GM21381 (cell line): Measurements from ENCODE around the gene GPRC5D.

Experiments used
- ATAC-seq: cut with Tn5 transposase; IDR thresholded peaks from one replicate; pipeline ENCODE4 v1.9.1; 2021; ENCODE audit warnings: mild to moderate bottlenecking, moderate library complexity; ENCODE audit not compliant: unreplicated experiment

GPRC5D gene

DNA sequence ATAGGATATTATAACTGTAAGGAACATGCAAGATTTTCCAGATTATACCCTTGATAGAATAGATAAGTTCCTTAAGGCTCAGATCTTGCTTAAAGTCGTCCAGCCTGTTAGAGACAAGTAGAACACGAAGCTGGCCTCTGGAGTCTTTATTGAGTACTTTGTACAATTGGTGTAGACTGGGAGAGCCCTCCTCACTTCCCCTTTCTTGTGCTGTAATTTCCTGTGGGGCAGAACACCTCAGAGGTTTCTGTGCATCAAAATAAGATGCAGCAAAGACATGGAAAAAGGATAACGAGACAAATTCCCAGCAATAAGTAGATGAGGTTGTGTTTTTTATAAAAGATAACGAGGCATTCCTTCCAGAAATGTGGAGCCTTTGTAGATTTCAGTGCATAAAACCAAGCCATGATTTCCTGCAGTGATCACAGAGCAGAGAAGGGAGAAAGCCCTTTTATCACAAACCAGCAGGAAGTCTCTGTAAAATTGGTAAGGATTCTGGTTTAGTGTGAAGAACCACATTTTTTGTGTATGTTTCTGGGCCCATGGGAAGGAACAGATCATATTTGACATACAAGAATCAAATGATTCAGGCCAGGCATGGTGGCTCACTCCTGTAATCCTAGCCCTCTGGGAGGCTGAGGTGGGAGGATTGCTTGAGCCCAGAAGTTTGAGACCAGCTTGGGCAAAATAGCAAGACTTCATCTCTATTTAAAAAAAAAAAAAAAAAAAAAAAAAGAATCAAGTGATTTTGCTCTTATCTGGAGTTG is 42.6 kb downstream of the GPRC5D start:
- no peak for ATAC-seq

DNA sequence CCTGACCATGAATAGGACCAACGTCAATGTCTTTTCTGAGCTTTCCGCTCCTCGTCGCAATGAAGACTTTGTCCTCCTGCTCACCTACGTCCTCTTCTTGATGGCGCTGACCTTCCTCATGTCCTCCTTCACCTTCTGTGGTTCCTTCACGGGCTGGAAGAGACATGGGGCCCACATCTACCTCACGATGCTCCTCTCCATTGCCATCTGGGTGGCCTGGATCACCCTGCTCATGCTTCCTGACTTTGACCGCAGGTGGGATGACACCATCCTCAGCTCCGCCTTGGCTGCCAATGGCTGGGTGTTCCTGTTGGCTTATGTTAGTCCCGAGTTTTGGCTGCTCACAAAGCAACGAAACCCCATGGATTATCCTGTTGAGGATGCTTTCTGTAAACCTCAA is 43.3 kb downstream of the GPRC5D start:
- no peak for ATAC-seq

DNA sequence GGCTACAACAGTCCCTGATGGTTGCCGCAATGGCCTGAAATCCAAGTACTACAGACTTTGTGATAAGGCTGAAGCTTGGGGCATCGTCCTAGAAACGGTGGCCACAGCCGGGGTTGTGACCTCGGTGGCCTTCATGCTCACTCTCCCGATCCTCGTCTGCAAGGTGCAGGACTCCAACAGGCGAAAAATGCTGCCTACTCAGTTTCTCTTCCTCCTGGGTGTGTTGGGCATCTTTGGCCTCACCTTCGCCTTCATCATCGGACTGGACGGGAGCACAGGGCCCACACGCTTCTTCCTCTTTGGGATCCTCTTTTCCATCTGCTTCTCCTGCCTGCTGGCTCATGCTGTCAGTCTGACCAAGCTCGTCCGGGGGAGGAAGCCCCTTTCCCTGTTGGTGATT is 43.7 kb downstream of the GPRC5D start:
- no peak for ATAC-seq

DNA sequence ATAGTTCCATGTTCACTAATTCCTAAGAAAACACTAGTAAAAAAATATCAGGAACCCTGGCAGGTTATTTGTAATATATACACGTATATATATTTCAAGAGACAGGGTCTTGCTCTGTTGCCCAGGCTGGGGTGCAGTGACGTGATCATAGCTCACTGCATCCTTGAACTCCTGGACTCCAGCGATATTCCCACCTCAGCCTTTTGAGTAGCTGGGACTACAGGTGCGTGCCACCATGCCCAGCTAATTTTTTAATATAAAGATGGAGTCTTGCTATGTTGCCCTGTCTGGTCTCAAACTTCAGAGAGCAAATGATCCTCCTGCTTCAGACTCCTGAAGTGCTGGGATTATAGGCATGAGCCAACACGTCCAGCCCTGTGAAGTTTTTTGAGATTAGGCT is 44.4 kb downstream of the GPRC5D start:
- ATAC-seq, result no peak

DNA sequence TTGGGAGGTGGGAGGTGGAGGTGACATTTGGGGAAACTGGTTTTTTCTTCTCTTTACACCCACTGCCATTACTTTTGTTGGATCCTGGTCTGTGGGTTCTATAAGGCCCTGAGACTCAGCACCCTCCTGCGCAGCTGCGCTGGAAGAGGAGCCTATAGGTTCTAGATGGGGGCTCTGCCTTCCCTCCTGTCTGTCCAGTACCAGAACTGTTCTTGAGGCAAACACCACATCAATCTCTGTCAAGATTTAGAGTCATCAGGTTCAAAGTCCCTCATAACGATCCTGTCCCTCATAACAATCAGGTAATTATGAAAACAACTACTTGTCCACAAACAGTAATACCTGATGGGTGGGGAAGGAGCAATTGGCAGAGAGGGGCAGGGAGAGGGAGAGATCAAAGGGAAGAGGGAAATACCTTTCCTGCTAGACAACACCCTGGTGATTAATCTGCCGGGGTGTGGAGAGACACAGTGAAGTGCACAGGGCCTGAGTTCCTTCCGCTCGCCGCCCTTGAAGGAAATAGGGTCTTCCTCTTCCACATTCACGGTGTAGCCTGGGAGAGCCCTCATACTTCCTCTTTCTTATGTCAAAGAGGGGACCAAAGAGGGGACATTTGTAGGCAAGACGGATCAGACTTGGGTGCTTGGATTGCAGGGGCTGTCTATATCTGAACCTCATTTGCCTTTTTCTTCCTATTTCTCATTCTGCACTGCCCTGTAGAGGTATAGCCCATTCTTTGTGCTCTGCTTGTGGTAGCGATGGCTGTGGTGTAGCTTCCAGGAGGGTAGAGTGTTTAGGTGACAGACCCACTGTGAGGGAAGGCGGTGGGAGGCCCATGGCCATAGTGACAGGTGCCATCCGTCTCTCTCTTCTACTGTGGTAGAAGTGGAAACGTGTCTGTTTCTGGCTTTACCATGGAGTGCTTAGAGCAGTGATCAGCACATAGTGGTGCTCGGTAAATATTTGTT is 48.0 kb downstream of the GPRC5D start:
- ATAC-seq, result no peak

DNA sequence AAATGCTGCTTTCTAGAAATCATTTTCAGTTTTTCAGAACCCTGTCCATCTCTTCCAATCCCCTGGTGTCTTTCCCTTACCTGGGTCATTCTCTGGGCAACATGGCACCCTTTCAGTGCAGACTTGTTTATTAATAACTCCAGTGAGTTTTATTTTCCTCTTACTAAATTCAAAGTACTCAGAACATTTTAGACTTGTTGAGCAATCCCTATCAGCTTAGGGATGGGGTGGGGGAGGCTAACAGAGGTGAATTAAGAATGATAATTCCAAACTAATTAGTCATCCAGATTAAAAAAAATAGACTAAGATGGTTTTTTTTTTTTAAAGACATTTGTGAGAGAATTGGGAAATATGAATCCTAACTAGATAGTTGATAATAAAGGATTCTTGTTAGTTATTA is 49.9 kb downstream of the GPRC5D start:
- no peak for ATAC-seq

DNA sequence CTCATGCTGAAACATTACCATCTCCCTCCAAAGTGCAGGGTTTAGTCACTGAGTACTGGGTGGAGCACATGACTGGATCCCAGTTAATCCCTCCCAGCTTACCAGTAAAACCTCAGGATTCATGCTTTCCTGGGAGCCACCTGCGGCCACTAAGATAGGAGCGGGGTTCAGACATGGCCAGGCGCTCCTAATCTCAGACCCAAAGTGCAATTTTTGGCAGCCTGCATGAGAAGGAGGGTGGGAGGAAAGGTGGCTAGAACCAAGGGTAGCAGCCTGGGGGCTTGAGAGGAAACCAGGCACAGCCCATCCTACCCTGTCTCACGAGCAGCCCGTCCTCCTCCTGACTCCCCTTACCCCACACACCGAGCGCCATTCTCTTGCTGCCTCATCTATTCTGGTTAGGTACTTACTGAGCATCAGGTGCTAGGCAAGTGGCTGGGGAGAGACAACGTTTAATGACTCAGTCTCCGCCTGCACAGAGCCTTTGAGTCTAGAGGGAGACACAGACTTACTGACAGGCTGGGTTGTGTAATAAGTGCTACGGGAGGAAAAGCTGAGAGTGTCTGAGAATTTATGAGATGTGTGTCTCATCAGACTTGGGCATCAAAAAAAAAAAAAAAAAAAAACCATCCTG is 50.7 kb downstream of the GPRC5D start:
- ATAC-seq, result no peak

DNA sequence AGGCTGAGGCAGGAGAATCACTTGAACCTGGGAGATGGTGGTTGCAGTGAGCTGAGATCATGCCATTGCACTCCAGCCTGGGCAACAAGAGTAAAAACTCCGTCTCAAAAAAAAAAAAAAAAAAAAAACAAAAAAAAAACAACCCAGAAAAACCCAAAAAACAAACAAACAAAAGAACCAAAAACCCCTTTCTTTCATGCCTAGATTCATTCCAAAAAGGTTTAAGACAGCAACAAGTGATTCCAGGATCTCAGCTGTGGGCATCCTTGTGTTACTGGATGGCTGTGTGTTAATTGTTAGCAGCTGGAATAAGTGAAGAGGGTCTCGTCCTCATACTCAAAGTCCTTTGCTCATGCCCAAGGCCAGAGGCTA is 51.2 kb downstream of the GPRC5D start:
- ATAC-seq, result no peak

DNA sequence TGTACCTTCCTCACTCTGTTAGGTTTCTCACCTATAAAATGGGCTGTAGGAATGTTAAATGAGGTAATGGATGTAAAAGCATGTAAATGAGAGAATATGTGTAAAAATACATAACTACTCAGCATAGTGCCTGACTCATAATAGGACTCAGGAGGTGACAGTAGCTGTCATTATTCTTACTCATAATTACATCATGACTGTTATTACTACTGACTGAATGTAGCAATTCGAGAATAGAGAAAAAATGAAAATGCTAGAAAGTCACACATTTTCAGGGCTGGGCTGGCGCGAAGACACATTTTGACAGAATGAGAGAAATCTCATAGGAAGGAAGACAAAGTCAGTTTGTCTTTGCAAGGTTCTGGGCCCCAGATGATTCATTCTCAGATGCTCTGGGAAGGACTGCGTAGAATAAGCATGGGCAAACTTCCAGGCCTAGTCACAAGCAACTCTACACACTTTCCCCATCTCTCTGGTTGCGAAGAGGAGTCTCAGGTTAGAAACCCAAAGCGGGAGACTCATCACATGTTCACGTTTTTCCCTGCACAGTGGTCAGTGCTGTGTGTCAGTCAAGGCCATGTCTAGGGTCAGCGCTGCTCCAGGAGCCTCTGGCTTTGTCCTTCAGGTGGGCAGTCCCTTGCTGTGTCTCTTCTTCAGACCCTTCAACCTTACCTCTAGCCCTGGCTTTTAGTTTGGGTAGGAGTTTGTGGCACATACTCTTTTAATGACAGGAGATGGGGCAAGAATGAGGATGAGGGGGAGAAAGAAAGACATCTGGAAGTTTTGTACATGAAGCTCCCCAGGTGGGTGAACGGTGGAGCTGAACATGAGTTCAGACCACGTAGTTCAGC is 52.2 kb downstream of the GPRC5D start:
- ATAC-seq, result peak; percentile 77

DNA sequence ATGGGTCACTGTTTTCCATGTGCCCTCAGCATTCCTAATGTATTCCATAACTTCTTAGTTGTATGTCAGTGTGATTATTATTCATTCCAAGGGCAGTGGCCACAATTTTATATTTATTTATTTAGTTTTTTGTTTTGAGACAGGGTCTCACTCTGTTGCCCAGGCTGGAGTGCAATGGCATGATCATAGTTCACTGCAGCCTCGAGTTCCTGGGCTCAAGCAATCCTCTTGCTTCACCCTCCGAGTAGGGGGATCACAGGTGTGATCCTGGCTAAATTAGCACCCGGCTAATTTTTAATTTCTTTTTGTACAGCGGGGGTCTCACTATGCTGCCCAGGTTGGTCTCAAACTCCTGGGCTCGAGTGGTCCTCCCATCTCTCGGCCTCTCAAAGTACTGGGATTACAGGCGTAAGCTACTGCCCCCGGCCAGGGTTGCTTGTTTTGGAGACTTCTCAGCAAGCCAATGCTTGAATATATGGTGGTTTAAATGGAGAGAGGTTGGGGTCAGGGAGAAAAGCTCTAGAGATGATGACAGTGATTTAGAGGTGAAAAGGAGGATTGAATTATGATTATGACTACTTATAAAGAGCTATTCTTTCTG is 53.0 kb downstream of the GPRC5D start:
- no peak for ATAC-seq

DNA sequence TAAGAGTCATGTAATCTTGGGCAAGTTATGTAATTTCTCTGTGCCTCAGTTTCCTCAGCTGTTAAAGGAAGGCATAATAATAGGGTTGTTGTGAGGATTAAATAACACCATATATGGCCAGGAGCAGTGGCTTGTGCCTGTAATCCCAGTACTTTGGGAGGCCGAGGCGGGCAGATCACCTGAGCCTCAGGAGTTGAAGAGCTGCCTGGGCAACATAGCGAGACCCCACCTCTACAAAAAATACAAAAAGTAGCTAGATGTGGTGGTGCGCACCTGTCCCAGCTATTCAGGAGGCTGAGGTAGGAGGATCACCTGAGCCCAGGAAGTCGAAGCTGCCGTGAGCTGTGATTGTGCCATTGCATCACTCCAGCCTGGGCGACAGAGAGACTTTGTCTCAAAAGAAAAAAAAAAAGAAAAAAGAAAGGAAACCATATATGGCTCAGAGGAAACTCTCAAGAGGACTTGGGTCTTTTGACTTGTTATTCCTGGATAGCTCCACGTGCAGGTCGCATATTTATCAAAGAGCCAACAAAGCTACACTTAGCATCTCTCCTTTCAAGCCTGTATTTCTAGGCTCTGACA is 53.7 kb downstream of the GPRC5D start:
- ATAC-seq, result no peak

DNA sequence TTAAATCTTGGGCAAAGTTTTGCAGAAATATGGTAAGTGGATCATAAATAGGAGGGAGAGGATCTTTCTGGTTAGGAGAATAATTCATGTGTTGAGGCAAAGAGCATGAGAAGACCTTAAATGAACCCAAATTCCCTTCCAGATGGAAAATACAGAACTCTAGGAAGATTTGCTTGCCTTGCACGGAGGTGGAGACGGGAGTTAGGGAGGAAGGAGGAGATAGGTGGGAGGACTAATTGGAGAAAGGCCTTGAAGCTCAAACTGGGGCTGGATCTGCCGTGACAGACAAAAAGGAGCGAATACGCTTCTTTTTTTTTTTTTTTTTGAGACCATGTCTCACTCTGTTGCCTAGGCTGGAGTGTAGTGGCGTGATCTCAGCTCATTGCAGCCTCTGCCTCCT is 54.7 kb downstream of the GPRC5D start:
- no peak for ATAC-seq

DNA sequence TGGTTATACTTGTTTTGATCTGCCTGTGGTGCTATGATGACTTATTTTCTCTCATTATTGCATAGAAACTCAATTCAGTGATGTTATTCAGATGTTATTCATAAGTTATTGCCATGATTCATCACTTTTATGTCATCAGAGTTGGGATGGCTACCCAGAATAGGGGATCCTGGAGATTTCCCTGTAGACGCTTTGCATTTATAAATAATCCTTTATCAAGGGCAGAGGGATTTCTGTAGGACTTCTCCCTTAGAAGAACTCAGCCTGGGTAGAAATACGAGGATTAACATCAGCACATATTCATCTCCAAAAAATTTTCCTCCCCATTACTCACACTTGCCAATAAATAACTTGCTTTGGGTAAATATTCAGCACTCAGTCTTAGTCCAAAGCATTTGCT is 55.7 kb downstream of the GPRC5D start:
- ATAC-seq, result no peak

DNA sequence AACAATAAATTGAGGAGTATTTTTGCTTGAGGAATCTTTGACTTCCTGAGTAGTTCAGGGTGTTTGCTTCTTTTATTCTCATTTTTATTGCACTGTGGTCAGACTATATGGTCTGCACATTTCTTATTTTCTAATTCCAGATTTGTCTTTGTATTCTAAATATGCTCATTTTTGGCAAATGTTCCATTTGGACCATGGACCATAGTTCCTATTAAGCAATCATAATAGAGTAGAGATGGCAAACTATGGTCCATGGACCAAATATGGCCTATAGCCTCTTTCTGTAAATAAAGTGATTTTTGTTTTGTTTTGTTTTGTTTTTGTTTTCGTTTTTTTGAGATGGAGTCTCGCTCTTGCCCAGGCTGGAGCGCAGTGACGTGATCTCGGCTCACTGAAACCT is 58.5 kb downstream of the GPRC5D start:
- no peak for ATAC-seq

DNA sequence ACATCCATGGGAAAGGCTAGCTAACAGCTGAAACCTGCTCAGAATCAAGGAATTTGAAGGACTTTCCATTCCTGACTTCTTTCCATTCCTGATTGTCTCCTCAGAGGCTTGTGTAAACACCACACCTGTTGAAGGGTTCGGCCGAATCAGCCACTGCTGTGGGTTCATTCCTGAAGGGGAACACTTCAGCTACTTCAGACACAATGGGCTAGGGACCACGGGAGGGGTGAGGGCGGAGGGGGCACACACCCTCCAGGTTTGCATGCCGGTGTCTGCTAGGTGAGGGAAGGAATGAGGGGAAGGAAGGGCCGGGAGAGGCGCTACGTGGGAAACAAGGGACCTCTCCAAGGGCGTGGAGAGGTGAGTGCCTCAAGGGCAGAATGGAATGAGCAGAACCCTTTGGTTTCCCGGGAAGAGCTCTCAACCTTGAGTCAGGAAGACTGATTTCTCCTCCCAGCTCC is 59.3 kb downstream of the GPRC5D start:
- ATAC-seq, result no peak

DNA sequence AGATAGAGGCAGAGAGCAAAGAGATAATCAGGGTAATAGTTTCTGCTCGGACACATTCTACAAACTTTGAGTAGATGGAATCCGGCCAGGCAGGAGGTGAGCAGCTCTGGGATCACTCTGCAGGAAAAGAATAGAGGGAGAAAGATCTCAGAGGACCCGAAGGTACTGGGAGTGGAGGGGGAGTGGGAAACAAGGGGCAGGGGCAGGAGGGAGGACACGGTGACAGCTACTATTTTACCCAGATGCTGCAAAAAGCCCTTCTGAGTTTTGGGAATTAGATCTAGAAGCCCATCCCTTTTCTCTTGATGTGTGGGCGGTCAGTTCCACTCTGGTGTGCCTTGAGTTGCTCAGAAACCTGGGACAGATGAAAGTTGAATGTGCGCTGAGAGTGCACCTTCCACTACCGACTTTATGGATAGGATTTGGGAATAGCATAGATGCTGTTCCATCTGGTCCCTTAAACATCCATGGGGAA is 60.1 kb downstream of the GPRC5D start:
- no peak for ATAC-seq

DNA sequence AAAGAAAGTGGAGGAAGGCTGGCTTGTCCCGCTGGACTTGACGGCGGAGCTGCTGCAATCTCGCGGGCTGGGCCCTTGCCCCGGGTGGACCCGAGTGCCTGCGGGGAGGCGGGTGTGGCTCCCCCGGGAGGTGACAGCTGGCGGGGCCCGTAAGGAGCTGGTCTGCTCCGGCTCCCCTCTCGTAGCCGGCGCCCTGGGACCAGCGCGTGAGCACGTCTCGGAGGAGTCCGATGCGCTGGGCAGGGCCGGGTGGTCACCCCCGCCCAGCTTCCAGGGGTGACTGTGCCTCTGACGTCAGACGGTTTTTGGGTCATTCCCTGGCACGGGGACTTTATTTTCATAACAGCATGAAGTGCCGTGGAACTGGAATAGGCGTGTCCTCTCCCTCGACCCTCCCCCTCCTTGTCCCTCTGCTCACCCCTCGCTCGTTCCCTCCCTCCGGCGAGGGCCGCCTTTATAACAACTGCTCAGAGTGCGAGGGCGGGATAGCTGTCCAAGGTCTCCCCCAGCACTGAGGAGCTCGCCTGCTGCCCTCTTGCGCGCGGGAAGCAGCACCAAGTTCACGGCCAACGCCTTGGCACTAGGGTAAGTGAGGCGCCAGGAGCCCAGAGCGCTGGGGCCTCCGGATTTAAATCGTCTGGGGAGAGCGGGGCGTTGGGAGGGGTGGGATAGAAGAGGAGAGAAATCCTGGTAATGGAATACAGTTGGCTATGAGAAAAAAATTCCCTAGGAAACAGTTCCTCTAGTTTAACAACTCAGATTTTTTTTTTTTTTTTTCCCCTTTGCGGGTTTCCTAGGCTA is 60.7 kb downstream of the GPRC5D start, which contains the start of gene GPRC5A:
TSS of gene GPRC5A (plus strand) at position 483 of the 801 bp plus-strand sequence. CDS start 16,688 bp downstream, outside the sequence.
- no peak for ATAC-seq
